Left ventricle myocardium inferior (tissue), 1 donor: ENCODE data around the gene TAPT1. TPM values are rescaled to one million over a fixed set of nuclear protein-coding genes. Genes with fewer than 3 reads are reported as not detected.

ENCODE experiments used
- DNase-seq: peaks from one replicate; pipeline ENCODE4 v3.0.0-alpha.2; 2020
- H3K27ac ChIP-seq: fragments of 200-600 bp; replicated peaks from 2 replicates; pipeline ENCODE4 v1.8.0; 2021
- H3K27me3 ChIP-seq: fragments of 200-600 bp; 2 replicates; pipeline ENCODE4 v1.8.0; 2021; ENCODE audit warnings: low read depth
- H3K36me3 ChIP-seq: fragments of 200-600 bp; 2 replicates; pipeline ENCODE4 v1.8.0; 2021
- H3K4me1 ChIP-seq: fragments of 200-600 bp; 2 replicates; pipeline ENCODE4 v1.8.0; 2021
- H3K4me3 ChIP-seq: fragments of 200-600 bp; 2 replicates; pipeline ENCODE4 v1.8.0; 2021; ENCODE audit warnings: mild to moderate bottlenecking, moderate library complexity
- H3K9me3 ChIP-seq: fragments of 200-600 bp; replicated peaks from 2 replicates; pipeline ENCODE4 v1.8.0; 2021
- intact Hi-C: fragments of 100-400 bp; cut with micrococcal nuclease; formaldehyde crosslinking; loops from one replicate; pipeline ENCODE4 v1.11.0; 2022
- total RNA-seq: library from RNA; stranded (reverse); fragmentation: NEBNext Ultra II Directional; extraction: Animal tissue kit (Norgen Biotek cat#: 25700); gene quantifications from one replicate; pipeline ENCODE4 v1.2.1, GENCODE V29; 2021
- TF ChIP-seq, protein P1 (sequence below): fragments of 200-600 bp; IDR thresholded peaks from 2 replicates; pipeline ENCODE4 v1.8.0; 2021; ENCODE audit warnings: antibody characterized with exemption, mild to moderate bottlenecking, borderline replicate concordance
- donor health status: DM: no; HTN: yes; CAD: no; lungs with severe emphysema.

TAPT1 gene
- total RNA-seq, 1 donor from 2014 or later: 35.3 TPM

DNA sequence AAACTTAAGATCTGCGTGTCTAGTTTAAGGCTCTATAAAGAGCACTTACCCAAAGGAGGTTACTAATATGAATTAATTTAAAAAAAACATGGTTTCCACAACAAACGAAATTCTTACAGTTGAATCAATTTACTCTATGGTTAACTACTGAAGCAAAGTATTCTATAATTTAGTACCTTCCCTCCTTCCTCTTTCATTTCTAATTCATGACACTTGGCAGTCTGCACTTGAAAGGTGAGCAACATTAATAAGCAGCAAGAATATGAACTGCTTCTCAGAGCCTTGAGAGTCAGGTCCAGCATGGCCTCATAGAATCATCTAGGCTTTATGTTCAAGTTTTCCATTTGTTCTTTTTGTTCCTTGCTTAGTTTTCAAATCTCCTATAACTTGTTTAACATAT is 42.7 kb downstream of the TAPT1 start:
- Histone ChIP-seq H3K27me3 (no peaks in the 10 kb centered on the region), H3K4me3 (no peak overlapping the region), H3K4me1 (no peaks in the 10 kb centered on the region), H3K36me3 (peaks cover 56% of the 10 kb centered on the region), H3K9me3 (no peaks in the 10 kb centered on the region), H3K27ac (no peak overlapping the region)
- intact Hi-C loops: no loop called here
- TF ChIP-seq, protein P1, sequence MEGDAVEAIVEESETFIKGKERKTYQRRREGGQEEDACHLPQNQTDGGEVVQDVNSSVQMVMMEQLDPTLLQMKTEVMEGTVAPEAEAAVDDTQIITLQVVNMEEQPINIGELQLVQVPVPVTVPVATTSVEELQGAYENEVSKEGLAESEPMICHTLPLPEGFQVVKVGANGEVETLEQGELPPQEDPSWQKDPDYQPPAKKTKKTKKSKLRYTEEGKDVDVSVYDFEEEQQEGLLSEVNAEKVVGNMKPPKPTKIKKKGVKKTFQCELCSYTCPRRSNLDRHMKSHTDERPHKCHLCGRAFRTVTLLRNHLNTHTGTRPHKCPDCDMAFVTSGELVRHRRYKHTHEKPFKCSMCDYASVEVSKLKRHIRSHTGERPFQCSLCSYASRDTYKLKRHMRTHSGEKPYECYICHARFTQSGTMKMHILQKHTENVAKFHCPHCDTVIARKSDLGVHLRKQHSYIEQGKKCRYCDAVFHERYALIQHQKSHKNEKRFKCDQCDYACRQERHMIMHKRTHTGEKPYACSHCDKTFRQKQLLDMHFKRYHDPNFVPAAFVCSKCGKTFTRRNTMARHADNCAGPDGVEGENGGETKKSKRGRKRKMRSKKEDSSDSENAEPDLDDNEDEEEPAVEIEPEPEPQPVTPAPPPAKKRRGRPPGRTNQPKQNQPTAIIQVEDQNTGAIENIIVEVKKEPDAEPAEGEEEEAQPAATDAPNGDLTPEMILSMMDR: no peak
- no peak for DNase-seq

DNA sequence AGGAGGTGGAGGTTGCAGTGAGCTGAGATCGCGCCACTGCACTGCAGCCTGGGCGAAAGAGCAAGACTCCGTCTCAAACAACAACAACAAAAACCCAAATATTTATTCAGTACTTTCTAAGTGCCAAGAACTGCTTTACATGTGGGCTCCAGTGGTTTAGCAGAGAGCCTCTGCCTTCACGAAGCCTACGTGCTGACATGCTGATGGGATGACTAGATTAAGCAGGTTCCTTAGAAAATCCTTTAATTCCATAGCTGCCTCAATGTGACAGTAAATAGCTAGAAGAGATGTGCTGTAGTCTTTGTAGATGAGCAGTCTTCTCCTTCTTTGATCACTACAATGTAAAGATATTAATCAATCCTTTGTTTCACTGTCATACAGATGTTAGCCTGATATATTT is 49.6 kb downstream of the TAPT1 start:
- TF ChIP-seq, protein P1: no peak
- H3K4me1 ChIP-seq: no peaks in the 10 kb centered on the region
- peaks cover 66% of the 10 kb centered on the region for H3K36me3 ChIP-seq
- intact Hi-C loops: no loop called here
- H3K4me3 ChIP-seq: no peak overlapping the region
- no peak overlapping the region for H3K27ac ChIP-seq
- no peaks in the 10 kb centered on the region for H3K9me3 ChIP-seq
- DNase-seq: no peak
- no peaks in the 10 kb centered on the region for H3K27me3 ChIP-seq

DNA sequence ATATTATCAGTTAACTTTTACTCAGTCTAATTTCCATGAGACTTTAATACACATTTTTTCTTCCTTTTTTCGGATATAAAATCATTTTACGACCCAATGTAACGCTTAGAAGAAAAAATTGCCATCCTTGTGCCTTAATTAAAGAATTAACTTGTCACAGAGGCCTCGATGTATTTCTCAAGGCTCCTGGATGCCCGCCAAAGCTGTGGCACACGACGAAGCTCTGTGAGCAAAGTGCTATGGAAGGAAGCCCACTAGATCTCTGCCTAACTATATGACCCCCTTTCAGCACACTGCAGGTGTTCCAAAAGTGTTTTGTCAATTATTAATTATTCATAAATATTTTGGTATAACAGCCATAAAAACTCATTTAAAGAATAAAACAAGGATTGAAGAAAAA is 54.4 kb downstream of the TAPT1 start:
- Histone ChIP-seq H3K36me3 (peaks cover 86% of the 10 kb centered on the region), H3K4me1 (no peaks in the 10 kb centered on the region), H3K27ac (no peak overlapping the region), H3K4me3 (no peak overlapping the region), H3K27me3 (no peaks in the 10 kb centered on the region), H3K9me3 (no peaks in the 10 kb centered on the region)
- intact Hi-C loops: no loop called here
- TF ChIP-seq, protein P1: no peak
- no peak for DNase-seq

DNA sequence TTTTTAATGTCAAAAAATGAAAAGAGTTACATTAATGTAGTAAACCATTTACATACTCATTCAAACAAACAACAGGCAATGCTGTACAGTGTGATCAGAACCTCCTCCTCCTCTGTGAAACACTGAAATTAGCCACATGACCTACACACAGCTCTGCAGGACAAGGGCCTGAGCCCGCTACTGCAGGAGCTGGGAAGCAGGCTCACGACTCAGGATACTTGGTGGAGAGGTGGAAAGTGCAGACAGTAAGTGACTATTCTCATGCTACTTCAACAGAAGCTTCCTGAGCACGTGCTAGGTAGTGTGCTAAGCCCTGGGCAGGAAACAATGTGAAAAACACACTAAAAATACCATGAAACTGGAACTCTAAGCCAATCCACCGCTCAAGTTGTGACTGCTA is 56.8 kb downstream of the TAPT1 start:
- no peaks in the 10 kb centered on the region for H3K4me1 ChIP-seq
- no peaks in the 10 kb centered on the region for H3K27me3 ChIP-seq
- H3K4me3 ChIP-seq: no peak overlapping the region
- H3K27ac ChIP-seq: no peak overlapping the region
- no peaks in the 10 kb centered on the region for H3K9me3 ChIP-seq
- H3K36me3 ChIP-seq: peaks cover 96% of the 10 kb centered on the region
- TF ChIP-seq, protein P1: no peak
- intact Hi-C loops: no loop called here
- DNase-seq: no peak

DNA sequence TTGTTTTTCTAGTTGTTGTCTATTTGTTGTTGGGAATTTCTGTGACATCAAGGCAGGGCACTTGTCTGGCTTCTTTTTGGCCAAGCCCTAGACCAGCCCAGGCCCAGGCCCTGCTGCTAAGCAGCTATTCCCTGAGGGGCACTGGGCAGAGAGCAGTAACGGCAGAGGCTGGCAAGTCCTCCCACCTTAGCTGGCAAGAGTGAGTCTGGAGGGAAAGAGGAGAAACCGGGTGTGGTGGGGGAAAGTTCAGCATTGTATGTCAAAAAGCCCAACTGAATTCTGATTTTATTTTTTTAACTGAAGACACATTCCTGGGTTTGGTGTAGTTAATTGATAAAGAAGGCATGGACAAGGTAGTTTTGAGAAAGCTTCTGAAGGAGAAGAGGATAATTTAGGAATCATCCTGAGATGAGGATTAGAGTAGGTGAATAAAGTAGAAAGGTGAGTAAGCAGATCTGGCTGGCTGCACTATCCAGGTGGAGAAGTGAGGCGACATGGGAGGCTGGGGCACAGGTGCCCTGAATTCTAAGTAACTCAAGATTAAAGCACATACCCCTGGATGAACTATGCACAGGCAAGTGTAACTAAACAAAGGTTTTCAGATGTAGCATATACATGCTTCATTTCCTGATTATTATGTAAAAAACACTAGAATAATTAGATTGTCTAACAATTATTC is 57.4 kb downstream of the TAPT1 start:
- TF ChIP-seq, protein P1: no peak
- intact Hi-C loops: no loop called here
- no peaks in the 10 kb centered on the region for H3K27me3 ChIP-seq
- H3K27ac ChIP-seq: no peak overlapping the region
- no peaks in the 10 kb centered on the region for H3K9me3 ChIP-seq
- H3K36me3 ChIP-seq: peaks cover 96% of the 10 kb centered on the region
- no peaks in the 10 kb centered on the region for H3K4me1 ChIP-seq
- H3K4me3 ChIP-seq: no peak overlapping the region
- DNase-seq: no peak
